Renal cortex interstitium (tissue), 11 donors: ENCODE data around the gene ZBTB8OS. TPM values are rescaled to one million over a fixed set of nuclear protein-coding genes. Genes with fewer than 3 reads are reported as not detected.

ENCODE experiments used
- DNase-seq, 11 donors: peaks; one replicate each; pipeline ENCODE4 v3.0.0-alpha.2; 2013; ENCODE audit warnings: low read depth in 9 of 11, low spot score in 4 of 11; ENCODE audit errors: extremely low read depth in 1 of 11
- polyA plus RNA-seq, 3 donors: library from polyadenylated mRNA; unstranded; fragments of 120-200 nt; gene quantifications; one replicate each; pipeline ENCODE4 v1.2.1, GENCODE V29; 2013; ENCODE audit not compliant: insufficient read length in 3 of 3

ZBTB8OS gene
- polyA plus RNA-seq, 3 donors, result 34.8 to 40.4 (median 39.3) TPM

DNA sequence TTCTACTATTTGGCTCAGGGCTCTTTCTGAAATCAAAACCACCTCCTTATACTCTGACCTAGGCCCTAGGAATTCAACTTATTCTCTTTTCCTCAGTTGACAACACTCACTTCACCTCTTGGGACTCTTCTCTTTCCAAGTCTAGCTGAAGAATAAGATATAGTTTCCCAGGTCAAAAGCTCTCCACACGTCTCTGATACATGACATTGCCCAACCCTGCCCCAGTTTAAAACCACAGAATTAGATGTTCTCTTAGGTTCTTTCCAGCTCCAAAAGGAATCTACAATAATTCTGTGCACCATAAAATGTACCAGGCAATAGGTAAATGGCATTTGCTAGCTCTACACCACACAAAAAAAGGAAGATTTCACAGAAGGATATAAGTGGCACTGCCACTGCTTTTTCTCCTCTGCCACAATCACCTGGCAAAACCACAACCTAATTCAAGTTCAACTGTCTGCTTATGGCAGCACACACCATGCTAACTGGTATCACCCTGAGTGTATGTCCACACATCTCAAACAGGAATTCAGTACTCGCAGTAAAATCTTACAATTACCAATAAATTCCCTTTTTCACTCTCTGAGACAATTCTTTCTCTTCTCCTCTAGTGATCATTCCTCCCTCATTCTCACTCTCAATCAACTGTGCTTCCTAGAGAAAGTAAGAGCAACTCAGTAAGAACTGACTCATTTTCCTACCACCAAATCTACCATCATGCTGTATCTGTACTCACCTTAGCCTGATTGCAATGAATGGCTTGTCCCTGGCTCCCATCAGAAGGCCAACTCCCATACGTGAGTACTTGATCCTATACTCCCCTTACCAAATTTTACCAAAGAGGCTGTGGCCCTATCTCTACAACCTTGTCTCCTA is 27.3 kb downstream of the ZBTB8OS start:
- no peak for DNase-seq

DNA sequence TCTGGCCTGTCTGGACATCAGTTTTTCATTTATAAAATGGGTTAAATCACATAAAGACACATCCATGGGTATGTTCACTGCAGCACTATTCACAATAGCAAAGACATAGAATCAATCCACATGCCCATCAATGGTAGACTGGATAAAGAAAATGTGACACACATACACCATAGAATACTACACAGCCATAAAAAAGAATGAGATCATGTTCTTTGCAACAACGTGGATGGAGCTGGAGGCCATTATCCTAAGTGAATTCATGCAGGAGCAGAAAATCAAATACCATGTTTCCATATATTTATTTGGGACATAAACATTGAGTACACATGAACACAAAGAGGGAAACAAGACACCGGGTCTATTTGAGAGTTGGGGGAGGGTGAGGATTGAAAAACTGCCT is 28.1 kb downstream of the ZBTB8OS start:
- no peak for DNase-seq

DNA sequence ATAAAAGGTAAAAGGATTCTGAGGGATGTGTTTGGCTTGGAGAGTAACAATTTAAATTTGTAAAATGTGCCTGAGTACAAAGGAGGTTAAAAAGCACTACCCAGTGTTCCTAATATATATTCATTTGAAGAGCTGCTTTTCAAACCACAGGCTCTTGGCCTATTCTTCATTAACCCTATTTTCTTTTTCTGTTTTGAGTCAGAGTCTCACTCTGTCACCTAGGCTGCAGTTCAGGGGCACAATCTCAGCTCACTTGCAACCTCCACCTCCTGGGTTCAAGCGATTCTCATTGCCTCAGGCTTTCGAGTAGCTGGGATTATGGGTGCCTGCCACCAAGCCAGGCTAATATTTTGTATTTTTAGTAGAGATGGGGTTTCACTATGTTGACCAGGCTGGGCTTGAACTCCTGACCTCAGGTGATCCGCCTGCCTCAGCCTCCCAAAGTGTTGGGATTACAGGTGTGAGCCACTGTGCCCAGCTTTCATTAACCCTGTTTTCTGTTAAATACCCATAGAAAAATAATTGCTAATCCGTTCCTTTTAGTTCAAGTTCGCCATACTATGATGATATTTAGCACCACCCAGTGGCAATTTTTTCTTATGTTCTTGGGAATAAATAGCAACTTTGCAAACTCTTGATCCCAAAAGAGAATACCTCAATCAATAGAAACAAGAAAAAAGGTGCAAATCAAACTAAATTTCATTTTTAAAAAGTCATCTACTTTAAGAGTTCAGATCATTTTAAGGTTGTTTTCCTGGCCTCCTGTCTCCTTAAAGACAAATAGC is 30.5 kb downstream of the ZBTB8OS start:
- peak in 3 of 11 donors; percentile 1 to 9 (median 6) for DNase-seq

DNA sequence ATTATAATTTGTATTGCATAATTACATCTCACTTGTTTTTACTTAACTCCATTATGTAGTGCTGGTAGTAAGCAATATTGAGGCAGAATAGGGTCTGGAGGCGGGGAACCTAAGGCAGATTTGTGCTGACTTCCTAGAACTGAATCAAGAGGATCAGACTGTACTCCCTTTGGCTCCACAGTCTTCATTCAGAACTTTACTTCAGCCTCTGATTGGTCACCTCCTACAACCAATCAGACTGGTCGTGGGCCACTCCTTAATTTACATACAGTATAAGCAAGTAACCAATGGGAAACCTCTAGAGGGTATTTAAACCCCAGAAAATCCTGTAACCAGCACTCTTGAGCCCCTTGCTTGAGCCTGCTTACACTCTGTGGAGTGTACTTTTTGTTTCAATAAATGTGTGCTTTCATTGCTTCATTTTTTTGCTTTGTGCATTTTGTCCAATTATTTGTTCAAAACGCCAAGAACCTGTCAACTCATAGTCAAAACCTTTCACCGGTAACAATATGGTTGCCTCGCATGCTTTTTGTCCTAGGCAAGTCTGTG is 31.6 kb downstream of the ZBTB8OS start:
- DNase-seq, result no peak

DNA sequence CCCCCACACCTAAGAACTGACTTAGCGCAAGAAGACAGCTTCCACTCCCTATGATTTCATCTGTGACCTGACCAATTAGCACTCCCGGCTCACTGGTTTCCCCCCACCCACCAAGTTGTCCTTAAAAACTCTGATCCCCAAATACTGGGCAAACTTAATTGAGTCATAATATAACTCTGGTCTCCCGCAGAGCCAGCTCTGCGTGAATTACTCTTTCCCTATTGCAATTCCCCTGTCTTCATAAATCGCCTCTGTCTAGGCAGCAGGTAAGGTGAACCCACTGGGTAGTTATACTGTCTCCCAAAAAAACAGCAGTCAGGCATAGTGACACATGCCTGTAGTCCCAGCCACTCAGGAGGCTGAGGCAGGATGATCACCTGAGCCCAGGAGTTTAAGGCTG is 36.9 kb downstream of the ZBTB8OS start:
- no peak for DNase-seq

DNA sequence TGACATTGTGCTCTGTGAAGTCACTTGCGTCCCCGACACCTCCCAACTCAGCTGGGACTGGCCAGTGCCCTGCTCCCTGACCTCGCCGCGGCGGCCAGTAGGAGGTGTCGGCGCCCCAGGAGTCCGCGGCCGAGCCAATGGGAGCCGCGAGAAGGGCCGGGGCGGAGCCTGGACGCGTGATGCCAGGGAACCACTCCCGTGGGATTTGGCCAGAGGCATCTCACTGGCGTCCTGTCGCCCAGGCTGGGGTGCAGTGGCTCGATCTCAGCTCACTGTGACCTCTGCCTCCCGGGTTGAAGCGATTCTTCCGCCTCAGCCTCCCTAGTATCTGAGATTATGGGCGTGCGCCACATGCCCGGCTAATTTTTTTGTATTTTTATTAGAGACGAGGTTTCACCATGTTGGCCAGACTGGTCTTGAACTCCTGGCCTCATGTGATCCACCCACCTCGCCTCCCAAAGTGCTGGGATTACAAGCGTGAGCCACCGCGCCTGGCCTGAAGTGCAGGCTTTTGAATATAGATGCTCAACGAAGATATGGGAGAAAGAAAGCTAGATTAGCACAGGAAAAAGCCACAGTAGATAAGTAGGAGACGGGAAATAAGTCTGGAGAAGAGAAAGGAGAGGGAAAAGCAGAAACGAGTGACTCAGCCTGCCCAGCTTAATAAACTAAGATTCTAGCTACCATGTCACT is 38.0 kb downstream of the ZBTB8OS start:
- DNase-seq, result peak in 10 of 11 donors; percentile 15 to 59 (median 38)

DNA sequence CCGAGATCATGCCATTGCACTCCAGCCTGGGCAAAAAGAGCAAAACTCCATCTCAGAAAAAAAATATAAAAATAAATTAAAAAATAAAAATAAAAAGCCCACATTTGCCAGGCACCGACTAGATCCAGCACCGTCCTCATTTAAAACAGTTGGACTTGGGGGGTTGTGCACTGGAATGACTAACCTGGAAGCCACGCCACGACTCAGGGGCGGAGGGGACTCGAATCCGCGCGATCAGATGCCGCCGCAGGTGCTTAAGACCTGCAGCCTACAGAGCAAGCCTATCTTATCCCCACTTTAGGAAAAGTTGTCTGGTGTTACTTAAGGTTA is 38.5 kb downstream of the ZBTB8OS start:
- no peak for DNase-seq

DNA sequence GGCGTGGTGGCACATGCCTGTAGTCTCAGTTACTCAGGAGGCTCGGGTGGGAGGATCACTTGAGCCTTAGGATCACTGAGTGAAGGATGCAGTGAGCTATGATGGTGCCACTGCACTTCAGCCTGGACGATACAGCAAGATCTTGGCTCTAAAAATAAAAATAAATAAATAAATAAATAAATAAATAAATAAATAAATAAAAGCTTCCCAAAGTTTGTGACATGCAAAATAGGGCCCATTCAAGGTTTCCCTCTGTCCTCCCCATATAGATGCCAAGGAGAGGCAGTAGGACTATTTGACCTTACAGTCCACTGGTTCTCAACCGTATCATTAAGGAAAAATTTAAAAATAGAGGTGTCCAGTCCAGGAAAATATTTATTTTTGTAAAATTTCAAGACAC is 41.2 kb downstream of the ZBTB8OS start:
- no peak for DNase-seq

DNA sequence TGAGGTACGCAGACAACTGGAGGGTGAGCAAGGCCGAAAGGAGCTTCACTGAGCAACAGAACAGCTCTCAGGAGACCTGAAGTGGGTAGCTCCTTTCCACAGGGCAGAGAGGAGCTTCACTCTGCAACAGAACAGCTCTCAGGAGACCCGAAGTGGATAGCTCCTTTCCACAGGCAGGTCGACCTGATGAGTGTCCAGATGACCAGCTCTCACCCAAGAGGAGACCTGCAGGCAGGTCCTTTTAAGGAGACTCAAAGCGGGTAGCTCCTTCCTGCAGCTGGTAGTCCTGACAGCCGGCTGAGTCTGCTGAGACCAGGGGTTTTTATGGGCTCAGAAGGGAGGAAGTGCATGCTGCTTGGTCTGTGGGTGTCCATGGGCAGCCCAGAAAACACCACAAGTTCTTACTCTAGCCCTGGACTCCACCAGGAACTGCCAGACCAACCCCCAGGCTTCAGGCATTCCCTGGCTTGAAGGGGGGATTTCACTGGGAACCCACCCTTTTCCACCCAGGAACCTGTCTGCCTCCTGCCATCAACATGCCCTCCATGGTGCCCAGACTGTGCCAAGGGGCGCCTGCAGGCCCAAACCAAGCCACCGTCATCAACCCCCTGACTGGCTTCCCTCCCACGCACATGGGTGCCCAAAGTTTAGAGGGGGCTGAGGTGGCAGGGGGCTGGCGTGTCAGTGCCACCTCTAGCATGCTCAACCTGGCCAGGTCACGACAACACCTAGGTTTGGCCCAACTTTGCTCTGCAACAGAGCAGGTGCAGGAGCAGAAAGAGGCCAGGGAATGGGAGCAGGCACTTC is 43.6 kb downstream of the ZBTB8OS start:
- no peak for DNase-seq

DNA sequence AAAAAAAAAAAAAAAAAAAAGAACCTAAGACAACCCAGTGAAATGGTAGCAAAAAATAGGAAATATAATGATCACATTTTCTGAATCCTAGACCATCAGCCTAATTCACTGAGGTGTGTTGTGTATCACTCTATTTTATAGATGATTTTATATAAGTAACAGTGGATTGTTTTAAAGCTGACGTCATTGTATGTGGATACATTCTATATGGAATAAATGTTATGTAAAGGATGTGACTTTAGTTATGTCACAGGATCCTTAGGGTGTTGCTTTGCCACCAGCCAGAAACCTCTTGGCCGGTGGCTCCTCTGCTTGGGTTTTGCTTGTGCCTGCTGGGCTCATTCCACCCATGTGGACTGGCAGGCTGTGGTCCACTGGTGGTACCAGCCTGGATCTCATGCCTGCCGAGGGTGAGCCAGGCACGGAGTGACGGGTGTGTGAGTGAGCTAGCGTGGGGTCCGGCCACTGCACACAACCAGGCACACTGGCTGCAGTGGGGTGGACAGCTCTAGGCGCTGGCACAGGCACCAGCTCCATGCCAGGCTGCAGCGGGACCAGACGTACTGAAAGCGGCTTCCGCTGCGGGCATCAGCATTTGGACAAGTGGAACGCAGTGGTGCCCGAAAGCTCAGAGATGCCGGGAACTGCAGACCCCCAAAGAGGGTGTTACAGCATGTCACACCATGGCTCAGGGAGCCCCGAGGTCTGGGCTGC is 44.5 kb downstream of the ZBTB8OS start:
- no peak for DNase-seq

DNA sequence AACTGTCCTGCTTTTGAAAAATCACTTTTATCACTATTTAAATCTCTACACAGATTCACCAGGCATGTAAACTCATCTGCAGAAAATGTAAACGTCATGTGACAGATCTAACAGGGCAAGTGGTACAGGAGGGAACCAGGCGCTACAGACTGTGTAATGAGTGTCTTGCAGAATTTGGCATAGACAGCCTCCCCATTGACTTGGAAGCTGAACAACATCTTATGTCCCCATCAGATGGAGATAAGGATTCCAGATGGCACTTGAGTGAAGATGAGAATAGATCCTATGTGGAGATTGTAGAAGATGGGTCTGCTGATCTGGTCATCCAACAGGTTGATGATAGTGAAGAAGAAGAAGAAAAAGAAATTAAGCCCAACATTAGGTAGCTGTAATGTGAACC is 50.3 kb downstream of the ZBTB8OS start:
- no peak for DNase-seq

DNA sequence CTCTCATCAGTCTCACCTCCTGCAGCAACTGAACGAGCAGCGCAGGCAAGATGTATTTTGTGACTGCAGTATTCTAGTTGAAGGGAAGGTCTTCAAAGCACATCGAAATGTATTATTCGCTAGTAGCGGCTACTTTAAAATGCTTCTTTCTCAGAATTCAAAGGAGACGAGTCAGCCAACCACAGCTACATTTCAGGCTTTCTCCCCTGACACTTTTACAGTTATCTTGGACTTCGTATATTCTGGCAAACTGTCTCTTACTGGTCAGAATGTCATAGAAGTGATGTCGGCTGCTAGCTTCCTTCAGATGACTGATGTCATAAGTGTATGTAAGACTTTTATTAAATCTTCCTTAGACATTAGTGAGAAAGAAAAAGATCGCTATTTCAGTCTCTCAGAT is 57.4 kb downstream of the ZBTB8OS start:
- no peak for DNase-seq

DNA sequence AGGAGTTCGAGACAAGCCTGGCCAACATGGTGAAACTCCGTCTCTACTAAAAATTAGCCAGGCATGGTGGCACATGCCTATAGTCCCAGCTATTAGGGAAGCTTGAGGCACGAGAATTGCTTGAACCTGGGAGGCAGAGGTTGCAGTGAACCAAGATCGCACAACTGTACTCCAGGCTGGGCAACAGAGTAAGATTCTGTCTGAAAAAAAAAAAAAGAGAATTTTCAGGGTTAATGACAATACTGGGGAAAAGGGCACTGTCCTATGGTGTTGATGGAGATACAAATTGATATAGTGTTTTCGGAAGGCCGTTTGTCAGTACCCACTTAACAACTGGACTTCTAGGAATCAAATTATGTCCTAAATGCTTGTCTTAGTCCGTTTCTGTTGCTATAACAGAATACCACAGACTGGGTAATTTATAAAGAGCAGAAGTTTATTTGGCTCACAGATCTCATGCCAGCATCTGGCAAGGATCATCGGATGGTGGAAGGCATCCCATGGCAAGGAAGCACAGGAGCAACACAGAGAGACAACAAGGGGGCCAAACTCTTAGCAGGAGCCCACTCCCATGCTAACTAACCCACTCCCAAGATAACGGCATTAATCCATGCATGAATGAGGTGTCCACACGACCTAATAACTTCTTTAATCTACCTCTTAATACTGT is 69.9 kb downstream of the ZBTB8OS start:
- no peak for DNase-seq

Other genes with a start within 250 kb of the ZBTB8OS start
- 1 to 10 TPM; 1.2 to 1.5 (median 1.3) TPM for gene ZBTB8B, start 185.5 kb downstream of the ZBTB8OS start, polyA plus RNA-seq
- gene ZBTB8A, start 111.1 kb downstream of the ZBTB8OS start, polyA plus RNA-seq, result 10 to 100 TPM; 16.5 to 17.1 (median 16.9) TPM
- gene RBBP4, start 658 bp upstream of the ZBTB8OS start, polyA plus RNA-seq, result 100 to 1,000 TPM; 290 to 367 (median 336) TPM
- gene SYNC, start 52.2 kb upstream of the ZBTB8OS start, polyA plus RNA-seq, result 1 to 10 TPM; 1.3 to 2.0 (median 1.8) TPM
- gene YARS1, start 166.8 kb upstream of the ZBTB8OS start, polyA plus RNA-seq, result 10 to 100 TPM; 57.3 to 68.0 (median 60.2) TPM
- gene S100PBP, start 167.1 kb upstream of the ZBTB8OS start, polyA plus RNA-seq, result 10 to 100 TPM; 31.7 to 46.5 (median 37.2) TPM
- gene FNDC5, start 220.4 kb upstream of the ZBTB8OS start, polyA plus RNA-seq, result 10 to 100 TPM; 46.5 to 56.8 (median 56.2) TPM
- gene HPCA, start 235.9 kb upstream of the ZBTB8OS start, polyA plus RNA-seq, result under 1 TPM; 0.31 to 0.95 (median 0.71) TPM